HepG2 (cell line): ENCODE results near the gene C10orf90. TPM values are rescaled to one million over a fixed set of nuclear protein-coding genes. Genes with fewer than 3 reads are reported as not detected.
A peak's percentile ranks its signal among the peaks of the same experiment; 100 is the strongest.

Source experiments
- ATAC-seq: fragments of 200-7000 bp; cut with Tn5 transposase; 3 replicates; pipeline ENCODE4 v1.9.1; 2020; ENCODE audit warnings: mild to moderate bottlenecking, moderate library complexity
- BruUV-seq: library from RNA; stranded (reverse); fragments of 400-500 nt; replicated peaks from 2 replicates; lab custom pipeline; 2021; lab: Mats Ljungman, UMichigan
- CTCF ChIA-PET: fragments of 300-600 bp; formaldehyde crosslinking; extraction: SDS; loops from one replicate; lab custom pipeline; 2021; ENCODE audit warnings: low total read pairs, inconsistent platforms, low intra/inter-chr PET ratio; lab: Yijun Ruan, JAX
- POLR2A ChIA-PET: fragments of 350-600 bp; sonication (Branson Sonifier 250); formaldehyde crosslinking; loops from one replicate; lab custom pipeline; 2020; ENCODE audit warnings: antibody characterized with exemption, inconsistent platforms; lab: Yijun Ruan, JAX
- DNase-seq: peaks from one replicate; pipeline ENCODE4 v3.0.0-alpha.2; 2015; ENCODE audit warnings: low spot score
- FAIRE-seq: peaks from 3 replicates; lab custom pipeline; 2011; peaks lifted over from hg19 to GRCh38; lab: Jason Lieb, UNC
- H2AFZ ChIP-seq: one replicate; pipeline ENCODE4 v1.6.1; 2011; ENCODE audit warnings: low read length, inconsistent platforms
- H3K27ac ChIP-seq: fragments of 300-600 bp; 3 replicates; pipeline ENCODE4 v1.8.0; 2011; ENCODE audit warnings: mixed run types, mild to moderate bottlenecking, mixed read lengths, low read length, inconsistent platforms; ENCODE audit not compliant: insufficient read depth; ENCODE audit errors: extremely low read length
- H3K27me3 ChIP-seq, 2 experiments: fragments of 200-600 bp in 1 of 2; 2 replicates in 1 of 2; 3 replicates in 1 of 2; pipeline versions ENCODE4 v1.6.0 to v1.8.0; 2011; ENCODE audit warnings: low read length in 2 of 2, mild to moderate bottlenecking in 2 of 2, moderate library complexity in 2 of 2, inconsistent platforms in 1 of 2; ENCODE audit not compliant: insufficient read depth in 2 of 2, control insufficient read depth in 1 of 2
- H3K36me3 ChIP-seq, 2 experiments: fragments of 200-600 bp in 1 of 2; replicated peaks in 1 of 2; 2 replicates in 1 of 2; 3 replicates in 1 of 2; pipeline versions ENCODE4 v1.5.1 to v1.8.0; 2011; ENCODE audit warnings: low read length in 2 of 2, inconsistent platforms in 1 of 2; ENCODE audit not compliant: insufficient read depth in 2 of 2, control insufficient read depth in 1 of 2
- H3K4me1 ChIP-seq: 2 replicates; pipeline ENCODE4 v1.5.1; 2012; ENCODE audit warnings: low read length, inconsistent platforms; ENCODE audit not compliant: insufficient read depth
- H3K4me2 ChIP-seq: 2 replicates; pipeline ENCODE4 v1.6.0; 2011; ENCODE audit warnings: low read depth, low read length, inconsistent platforms
- H3K4me3 ChIP-seq, 3 experiments: fragments of 200-600 bp in 1 of 3; sonication (generic), shearing (Covaris generic) in 1 of 3; replicated peaks in 1 of 3; 2 replicates each; pipeline ENCODE4 v1.5.1; 2011 to 2016; ENCODE audit warnings: low read length in 3 of 3, inconsistent platforms in 2 of 3, low read depth in 2 of 3, mild to moderate bottlenecking in 2 of 3, control low read depth in 1 of 3, mixed read lengths in 1 of 3; ENCODE audit not compliant: insufficient read depth in 1 of 3
- H3K79me2 ChIP-seq: one replicate; pipeline ENCODE4 v1.6.1; 2011; ENCODE audit warnings: low read length, inconsistent platforms; ENCODE audit not compliant: insufficient read depth
- H3K9ac ChIP-seq: 2 replicates; pipeline ENCODE4 v1.6.0; 2011; ENCODE audit warnings: mild to moderate bottlenecking, low read depth, low read length, inconsistent platforms; ENCODE audit not compliant: insufficient read depth
- H3K9me3 ChIP-seq: 2 replicates; pipeline ENCODE4 v1.5.1; 2012; ENCODE audit warnings: mild to moderate bottlenecking, low read length
- H4K20me1 ChIP-seq: 2 replicates; pipeline ENCODE4 v1.6.0; 2011; ENCODE audit warnings: inconsistent platforms, mild to moderate bottlenecking, low read length, moderate library complexity; ENCODE audit not compliant: insufficient read depth
- FIP1L1 ChIP-seq: fragments of 200-400 bp; formaldehyde crosslinking; IDR thresholded peaks from 2 replicates; pipeline ENCODE4 v1.6.1; 2018; ENCODE audit warnings: low read depth, mild to moderate bottlenecking, low read length, moderate library complexity, borderline replicate concordance; ENCODE audit not compliant: insufficient read depth
- HIVEP1 ChIP-seq: sonication (generic); formaldehyde crosslinking; IDR thresholded peaks from 2 replicates; pipeline ENCODE4 v1.4.0; 2020; ENCODE audit warnings: mild to moderate bottlenecking, missing genetic modification reagents
- KAT7 ChIP-seq: IDR thresholded peaks from 2 replicates; pipeline ENCODE4 v1.6.1; 2018; ENCODE audit warnings: borderline replicate concordance, missing compliant biosample characterization
- PCBP1 ChIP-seq: fragments of 200-400 bp; formaldehyde crosslinking; IDR thresholded peaks from 2 replicates; pipeline ENCODE4 v1.6.1; 2017; ENCODE audit warnings: mild to moderate bottlenecking, low read depth, low read length, borderline replicate concordance
- SAFB2 ChIP-seq: sonication (generic); formaldehyde crosslinking; IDR thresholded peaks from 2 replicates; pipeline ENCODE4 v1.5.1; 2020; ENCODE audit warnings: missing genetic modification reagents, low read depth, mild to moderate bottlenecking, borderline replicate concordance
- SRF ChIP-seq: IDR thresholded peaks from 2 replicates; pipeline ENCODE4 v1.6.1; 2011; ENCODE audit warnings: mild to moderate bottlenecking, low read depth, low read length, moderate library complexity
- TBL1XR1 ChIP-seq: fragments of 150-350 bp; IDR thresholded peaks from 2 replicates; pipeline ENCODE4 v1.6.1; 2014; ENCODE audit warnings: borderline replicate concordance, low read length; ENCODE audit not compliant: partially characterized antibody
- TCF7 ChIP-seq: sonication (generic); IDR thresholded peaks from 2 replicates; pipeline ENCODE4 v1.6.1; 2016; ENCODE audit warnings: antibody characterized with exemption, low read depth
- ZBTB21 ChIP-seq: sonication (generic); formaldehyde crosslinking; IDR thresholded peaks from 2 replicates; pipeline ENCODE4 v1.4.0; 2020; ENCODE audit warnings: missing genetic modification reagents
- ZNF138 ChIP-seq: sonication (generic); formaldehyde crosslinking; IDR thresholded peaks from 2 replicates; pipeline ENCODE4 v1.5.0; 2020; ENCODE audit warnings: mild to moderate bottlenecking, low read depth, missing genetic modification reagents
- ZNF570 ChIP-seq: sonication (generic); formaldehyde crosslinking; IDR thresholded peaks from 2 replicates; pipeline ENCODE4 v1.4.0; 2020; ENCODE audit warnings: mild to moderate bottlenecking, missing genetic modification reagents, borderline replicate concordance
- ZNF615 ChIP-seq: sonication (generic); formaldehyde crosslinking; IDR thresholded peaks from 2 replicates; pipeline ENCODE4 v1.5.0; 2020; ENCODE audit warnings: mild to moderate bottlenecking, missing genetic modification reagents, borderline replicate concordance
- ZNF883 ChIP-seq: sonication (generic); formaldehyde crosslinking; IDR thresholded peaks from 2 replicates; pipeline ENCODE4 v1.5.1; 2020; ENCODE audit warnings: mild to moderate bottlenecking, missing genetic modification reagents; ENCODE audit errors: not compliant biosample characterization
- ZNF891 ChIP-seq: sonication (generic); formaldehyde crosslinking; IDR thresholded peaks from 2 replicates; pipeline ENCODE4 v1.5.0; 2020; ENCODE audit warnings: mild to moderate bottlenecking, missing genetic modification reagents
- ZSCAN22 ChIP-seq: sonication (generic); formaldehyde crosslinking; IDR thresholded peaks from 2 replicates; pipeline ENCODE4 v1.4.0; 2020; ENCODE audit warnings: mild to moderate bottlenecking, missing genetic modification reagents
- WGBS: methylation state at CpG from one replicate; pipeline ENCODE4 v1.1.6; 2017; ENCODE audit warnings: low lambda C conversion rate; 5-methylcytosine and 5-hydroxymethylcytosine counted together
- in situ Hi-C: cut with HindIII; loops from 2 replicates; pipeline ENCODE4 v1.10.0; 2017; ENCODE audit warnings: low pct_unique_long_range_greater_than_20kb; ENCODE audit not compliant: extremely low pct_ligation_motif_present
- intact Hi-C: fragments of 100-400 bp; cut with micrococcal nuclease; formaldehyde crosslinking; loops from one replicate; pipeline ENCODE4 v1.10.0; 2022; ENCODE audit not compliant: unreplicated experiment
- polyA plus RNA-seq, 8 experiments: library from polyadenylated mRNA; depleted of rRNA in 3 of 8; stranded (reverse) in 7 of 8; unstranded in 1 of 8; fragments of >200 nt; fragmentation: Illumina TruSeq in 4 of 8; extraction: Trizol in 4 of 8; gene quantifications; 2 replicates each; pipeline versions ENCODE4 v1.2.1 to v1.2.3, GENCODE V29; 2011 to 2016; ENCODE audit warnings: low read depth in 4 of 8, missing spikeins in 1 of 8, mixed read lengths in 1 of 8; ENCODE audit not compliant: insufficient read depth in 1 of 8
- total RNA-seq, 5 experiments: library from RNA; depleted of rRNA; stranded (reverse); fragments of >200 nt; fragmentation: Illumina TruSeq; extraction: Trizol; gene quantifications; 2 replicates each; pipeline ENCODE4 v1.2.3, GENCODE V29; 2016; ENCODE audit warnings: low read depth in 1 of 5

Gene C10orf90
- total and polyA plus RNA-seq, 2 of the 13 experiments (the other 11 are each of a cell fraction or from before 2014, with no cell fraction given) = not detected

- 10% methylated on average over 6 of the region's 7 CpGs for WGBS
- no peaks in the 10 kb centered on the region for H3K4me1 ChIP-seq
- no peak for FAIRE-seq
Measured at GRCh38 chr10:126565441-126565840, 105.1 kb downstream of the C10orf90 start.

GRCh38 chr10:126564326-126564888, 106.1 kb downstream of the C10orf90 start:
- ATAC-seq = no peak
- H3K27ac ChIP-seq = no peak overlapping the region
- no peak for TF ChIP-seq TBL1XR1
- no peak for TF ChIP-seq PCBP1
- TF ChIP-seq KAT7 (CRISPR knock-in tag) = no peak
- no peak for TF ChIP-seq ZNF615 (CRISPR knock-in tag)
- TF ChIP-seq SRF = no peak
- no peak for TF ChIP-seq ZNF883 (CRISPR knock-in tag)
- TF ChIP-seq HIVEP1 (CRISPR knock-in tag) = no peak
- no peak for TF ChIP-seq ZNF138
- no peak for TF ChIP-seq ZNF570 (CRISPR knock-in tag)
- TF ChIP-seq ZSCAN22 = no peak
- no peak for TF ChIP-seq SAFB2
- TF ChIP-seq ZBTB21 (CRISPR knock-in tag) = no peak
- no peak for TF ChIP-seq ZNF891 (CRISPR knock-in tag)
- H3K79me2 ChIP-seq = no peaks in the 10 kb centered on the region
- POLR2A ChIA-PET = no interaction called here
- intact Hi-C loops = no loop called here
- no peak overlapping the region for H3K9ac ChIP-seq
- H3K9me3 ChIP-seq = no peaks in the 10 kb centered on the region
- no peaks in the 10 kb centered on the region for H3K4me1 ChIP-seq
- CTCF ChIA-PET = no interaction called here
- 41% methylated on average over 4 of the region's 4 CpGs for WGBS
- DNase-seq = no peak
- FAIRE-seq = no peak
- H3K36me3 ChIP-seq = no peaks in the 10 kb centered on the region
- no TSS peak for BruUV-seq
- no peak overlapping the region for H2AFZ ChIP-seq
- no peaks in the 10 kb centered on the region; a peak in 1 of 5 replicates for H3K27me3 ChIP-seq
- H4K20me1 ChIP-seq = no peaks in the 10 kb centered on the region
- no peak overlapping the region for H3K4me2 ChIP-seq
- H3K4me3 ChIP-seq = no peak overlapping the region
- in situ Hi-C loops = no loop called here

More at GRCh38 chr10:126565441-126565840, 105.1 kb downstream of the C10orf90 start:
- intact Hi-C loops (no loop called here), in situ Hi-C loops (no loop called here)
- Histone ChIP-seq H3K9me3 (no peaks in the 10 kb centered on the region), H3K27me3 (no peaks in the 10 kb centered on the region; a peak in 1 of 5 replicates), H2AFZ (no peak overlapping the region), H3K9ac (no peak overlapping the region), H3K4me2 (no peak overlapping the region), H3K4me3 (no peak overlapping the region), H3K36me3 (no peaks in the 10 kb centered on the region), H3K79me2 (no peaks in the 10 kb centered on the region), H4K20me1 (no peaks in the 10 kb centered on the region), H3K27ac (no peak overlapping the region)
- DNase-seq = peak; percentile 15
- TF ChIP-seq FIP1L1 (no peak), TCF7 (peak; percentile 18; the same call in 1 of the 2 replicates)
- ATAC-seq = no peak
- ChIA-PET CTCF (no interaction called here), POLR2A (no interaction called here)
- BruUV-seq = no TSS peak
